OCI-LY7 (cell line): ENCODE measurements around the gene ATP6V0B. TPM values are rescaled to one million over a fixed set of nuclear protein-coding genes. Genes with fewer than 3 reads are reported as not detected.

Source experiments
- BruUV-seq: library from RNA; stranded (reverse); fragments of 400-500 nt; replicated peaks from 2 replicates; lab custom pipeline; 2021; lab: Mats Ljungman, UMichigan
- CTCF ChIA-PET: fragments of 300-600 bp; sonication (Branson Sonifier 250); formaldehyde crosslinking; loops from one replicate; lab custom pipeline; 2022; ENCODE audit warnings: antibody characterized with exemption; ENCODE audit not compliant: unreplicated experiment; lab: Charles Lee
- POLR2A ChIA-PET: fragments of 300-600 bp; sonication (Branson Sonifier 250); formaldehyde crosslinking; loops from one replicate; lab custom pipeline; 2022; ENCODE audit warnings: antibody characterized with exemption; lab: Charles Lee
- DNase-seq: peaks from one replicate; pipeline ENCODE4 v3.0.0-alpha.2; 2015; ENCODE audit warnings: low spot score
- H2AFZ ChIP-seq: fragments of 200-600 bp; sonication (generic), shearing (Covaris generic); 2 replicates; pipeline ENCODE4 v1.6.1; 2014; ENCODE audit warnings: mild to moderate bottlenecking, antibody characterized with exemption, low read length, moderate library complexity
- H3K27ac ChIP-seq: fragments of 200-600 bp; sonication (generic); 2 replicates; pipeline ENCODE4 v1.5.1; 2014; ENCODE audit warnings: mixed run types, low read depth, mild to moderate bottlenecking, moderate library complexity, low read length, inconsistent platforms; ENCODE audit not compliant: poor library complexity, severe bottlenecking
- H3K36me3 ChIP-seq: fragments of 200-600 bp; sonication (generic); 2 replicates; pipeline ENCODE4 v1.6.1; 2014; ENCODE audit warnings: mild to moderate bottlenecking, antibody characterized with exemption, low read length, moderate library complexity, mixed read lengths; ENCODE audit not compliant: insufficient read depth
- H3K4me1 ChIP-seq: fragments of 200-600 bp; sonication (generic); 2 replicates; pipeline ENCODE4 v1.5.1; 2014; ENCODE audit warnings: mild to moderate bottlenecking, low read length; ENCODE audit not compliant: insufficient read depth, poor library complexity, severe bottlenecking
- H3K4me2 ChIP-seq: fragments of 200-600 bp; sonication (generic); 2 replicates; pipeline ENCODE4 v1.6.1; 2014; ENCODE audit warnings: mild to moderate bottlenecking, low read length
- H3K4me3 ChIP-seq: fragments of 200-600 bp; sonication (generic); 2 replicates; pipeline ENCODE4 v1.5.1; 2014; ENCODE audit warnings: mild to moderate bottlenecking, low read depth, low read length; ENCODE audit not compliant: poor library complexity, severe bottlenecking
- H3K79me2 ChIP-seq: fragments of 200-600 bp; sonication (generic); 2 replicates; pipeline ENCODE4 v1.6.1; 2016; ENCODE audit warnings: low read depth, mild to moderate bottlenecking, low read length, moderate library complexity, mixed read lengths; ENCODE audit not compliant: insufficient read depth
- H3K9me2 ChIP-seq: fragments of 200-600 bp; sonication (generic); 2 replicates; pipeline ENCODE4 v1.6.1; 2016; ENCODE audit warnings: mild to moderate bottlenecking, low read length, mixed read lengths; ENCODE audit not compliant: insufficient read depth
- H3K9me3 ChIP-seq: fragments of 200-600 bp; sonication (generic); 2 replicates; pipeline ENCODE4 v1.6.1; 2014; ENCODE audit warnings: mild to moderate bottlenecking, mixed run types, low read length, mixed read lengths
- H4K20me1 ChIP-seq: fragments of 200-600 bp; sonication (generic); 2 replicates; pipeline ENCODE4 v1.6.1; 2014; ENCODE audit warnings: mild to moderate bottlenecking, antibody characterized with exemption, low read length, moderate library complexity, mixed read lengths; ENCODE audit not compliant: insufficient read depth
- CTCF ChIP-seq: fragments of 200-600 bp; sonication (generic); conservative IDR thresholded peaks from 2 replicates; pipeline ENCODE4 v1.5.1; 2014; ENCODE audit warnings: mild to moderate bottlenecking, antibody characterized with exemption, low read length, moderate library complexity, mixed read lengths
- EZH2phosphoT487 ChIP-seq: fragments of 200-600 bp; sonication (generic); IDR thresholded peaks from 2 replicates; pipeline ENCODE4 v1.6.1; 2018; ENCODE audit warnings: low read depth, borderline replicate concordance, mild to moderate bottlenecking, mixed run types, antibody characterized with exemption, low read length, moderate library complexity, mixed read lengths
- intact Hi-C: fragments of 100-400 bp; cut with micrococcal nuclease; formaldehyde crosslinking; loops from one replicate; pipeline ENCODE4 v1.10.0; 2022; ENCODE audit not compliant: unreplicated experiment
- total RNA-seq, 2 experiments: library from RNA; depleted of rRNA in 1 of 2; stranded (reverse); fragments of >200 nt in 1 of 2; shearing (Covaris generic) in 1 of 2; gene quantifications; 2 replicates each; pipeline ENCODE4 v1.2.3, GENCODE V29; 2014 to 2022

The ATP6V0B gene
- total RNA-seq, 2 experiments from 2014 or later: 68.4 to 97.1 TPM

DNA sequence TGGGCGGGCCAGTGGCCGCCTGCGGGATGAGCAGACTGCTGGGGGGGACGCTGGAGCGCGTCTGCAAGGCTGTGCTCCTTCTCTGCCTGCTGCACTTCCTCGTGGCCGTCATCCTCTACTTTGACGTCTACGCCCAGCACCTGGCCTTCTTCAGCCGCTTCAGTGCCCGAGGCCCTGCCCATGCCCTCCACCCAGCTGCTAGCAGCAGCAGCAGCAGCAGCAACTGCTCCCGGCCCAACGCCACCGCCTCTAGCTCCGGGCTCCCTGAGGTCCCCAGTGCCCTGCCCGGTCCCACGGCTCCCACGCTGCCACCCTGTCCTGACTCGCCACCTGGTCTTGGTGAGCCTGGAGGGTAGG lies 6.4 kb downstream of the ATP6V0B start:
- Histone ChIP-seq H3K9me3 (no peaks in the 10 kb centered on the region), H3K4me3 (no peak overlapping the region), H3K4me2 (no peak overlapping the region), H3K9me2 (no peaks in the 10 kb centered on the region), H3K27ac (no peak overlapping the region), H3K79me2 (no peaks in the 10 kb centered on the region), H3K4me1 (peaks cover 3% of the 10 kb centered on the region), H4K20me1 (0 out of 2 replicates have a peak, but pooled peaks cover 4% of the 10 kb centered on the region), H2AFZ (no peak overlapping the region), H3K36me3 (peaks cover 27% of the 10 kb centered on the region)
- CTCF ChIA-PET: no interaction called here
- intact Hi-C loops: no loop called here
- no TSS peak for BruUV-seq
- POLR2A ChIA-PET: no interaction called here
- TF ChIP-seq EZH2phosphoT487 (no peak), CTCF (no peak)
- no peak for DNase-seq

GRCh38 chr1:43981636-43982035 lies 6.9 kb downstream of the ATP6V0B start:
- no peak overlapping the region for H3K27ac ChIP-seq
- no peaks in the 10 kb centered on the region for H3K79me2 ChIP-seq
- no peaks in the 10 kb centered on the region for H4K20me1 ChIP-seq
- intact Hi-C loops: no loop called here
- no peaks in the 10 kb centered on the region for H3K9me2 ChIP-seq
- H3K4me3 ChIP-seq: no peak overlapping the region
- no peak overlapping the region for H2AFZ ChIP-seq
- TF ChIP-seq CTCF (no peak), EZH2phosphoT487 (no peak)
- DNase-seq: no peak
- BruUV-seq: no TSS peak
- peaks cover 22% of the 10 kb centered on the region for H3K36me3 ChIP-seq
- H3K4me1 ChIP-seq: no peaks in the 10 kb centered on the region
- no peak overlapping the region for H3K4me2 ChIP-seq
- POLR2A ChIA-PET: no interaction called here
- CTCF ChIA-PET: no interaction called here
- H3K9me3 ChIP-seq: no peaks in the 10 kb centered on the region

GRCh38 chr1:43982241-43982640 lies 7.5 kb downstream of the ATP6V0B start:
- Histone ChIP-seq H3K79me2 (no peaks in the 10 kb centered on the region), H3K9me2 (no peaks in the 10 kb centered on the region), H3K27ac (no peak overlapping the region), H3K4me2 (no peak overlapping the region), H3K4me3 (no peak overlapping the region), H3K4me1 (no peaks in the 10 kb centered on the region), H4K20me1 (no peaks in the 10 kb centered on the region), H2AFZ (no peak overlapping the region), H3K9me3 (no peaks in the 10 kb centered on the region), H3K36me3 (peaks cover 16% of the 10 kb centered on the region)
- no TSS peak for BruUV-seq
- ChIA-PET CTCF (no interaction called here), POLR2A (no interaction called here)
- TF ChIP-seq EZH2phosphoT487 (no peak), CTCF (no peak)
- no peak for DNase-seq
- intact Hi-C loops: no loop called here
